Measurements from ENCODE around the gene HSPA9.

- TF ChIP-seq CTCF (IDR thresholded peaks at IDR 0.05) = no peak
- TF ChIP-seq, protein P1, sequence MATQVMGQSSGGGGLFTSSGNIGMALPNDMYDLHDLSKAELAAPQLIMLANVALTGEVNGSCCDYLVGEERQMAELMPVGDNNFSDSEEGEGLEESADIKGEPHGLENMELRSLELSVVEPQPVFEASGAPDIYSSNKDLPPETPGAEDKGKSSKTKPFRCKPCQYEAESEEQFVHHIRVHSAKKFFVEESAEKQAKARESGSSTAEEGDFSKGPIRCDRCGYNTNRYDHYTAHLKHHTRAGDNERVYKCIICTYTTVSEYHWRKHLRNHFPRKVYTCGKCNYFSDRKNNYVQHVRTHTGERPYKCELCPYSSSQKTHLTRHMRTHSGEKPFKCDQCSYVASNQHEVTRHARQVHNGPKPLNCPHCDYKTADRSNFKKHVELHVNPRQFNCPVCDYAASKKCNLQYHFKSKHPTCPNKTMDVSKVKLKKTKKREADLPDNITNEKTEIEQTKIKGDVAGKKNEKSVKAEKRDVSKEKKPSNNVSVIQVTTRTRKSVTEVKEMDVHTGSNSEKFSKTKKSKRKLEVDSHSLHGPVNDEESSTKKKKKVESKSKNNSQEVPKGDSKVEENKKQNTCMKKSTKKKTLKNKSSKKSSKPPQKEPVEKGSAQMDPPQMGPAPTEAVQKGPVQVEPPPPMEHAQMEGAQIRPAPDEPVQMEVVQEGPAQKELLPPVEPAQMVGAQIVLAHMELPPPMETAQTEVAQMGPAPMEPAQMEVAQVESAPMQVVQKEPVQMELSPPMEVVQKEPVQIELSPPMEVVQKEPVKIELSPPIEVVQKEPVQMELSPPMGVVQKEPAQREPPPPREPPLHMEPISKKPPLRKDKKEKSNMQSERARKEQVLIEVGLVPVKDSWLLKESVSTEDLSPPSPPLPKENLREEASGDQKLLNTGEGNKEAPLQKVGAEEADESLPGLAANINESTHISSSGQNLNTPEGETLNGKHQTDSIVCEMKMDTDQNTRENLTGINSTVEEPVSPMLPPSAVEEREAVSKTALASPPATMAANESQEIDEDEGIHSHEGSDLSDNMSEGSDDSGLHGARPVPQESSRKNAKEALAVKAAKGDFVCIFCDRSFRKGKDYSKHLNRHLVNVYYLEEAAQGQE (IDR thresholded peaks at IDR 0.05; ENCODE audit: insufficient read depth in 1 of 2, low read depth in 2 of 2, low read length in 1 of 2) = no peak
- no peak for TF ChIP-seq POLR2AphosphoS5 (IDR thresholded peaks at IDR 0.05; ENCODE audit: low read depth, low read length)
- TF ChIP-seq TCF7L2 (IDR thresholded peaks at IDR 0.05; ENCODE audit: low read depth, low read length) = no peak
Measured at GRCh38 chr5:138603249-138603920, 28.2 kb upstream of the HSPA9 start.
